GM12878 (cell line): ENCODE data around the gene PIP4K2A. TPM values are rescaled to one million over a fixed set of nuclear protein-coding genes. Genes with fewer than 3 reads are reported as not detected.

ENCODE experiments used
- ATAC-seq: fragments of 200-7000 bp; cut with Tn5 transposase; 3 replicates; pipeline ENCODE4 v1.9.1; 2020; ENCODE audit warnings: mild to moderate bottlenecking, moderate library complexity
- BruUV-seq: library from RNA; stranded (reverse); fragments of 400-500 nt; replicated peaks from 2 replicates; lab custom pipeline; 2021; lab: Mats Ljungman, UMichigan
- CTCF ChIA-PET: fragments of 300-600 bp; sonication (Branson Sonifier 250); formaldehyde crosslinking; extraction: SDS; loops from one replicate; lab custom pipeline; 2021; ENCODE audit warnings: inconsistent platforms; lab: Yijun Ruan, JAX
- POLR2A ChIA-PET: fragments of 350-600 bp; formaldehyde crosslinking; extraction: SDS; loops from one replicate; lab custom pipeline; 2021; ENCODE audit warnings: inconsistent platforms; lab: Charles Lee
- RAD21 ChIA-PET: fragments of 300-600 bp; sonication (Branson Sonifier 250); formaldehyde crosslinking; loops from one replicate; lab custom pipeline; 2023; ENCODE audit warnings: antibody characterized with exemption; ENCODE audit not compliant: unreplicated experiment; lab: Charles Lee
- SMC1A ChIA-PET: fragments of 300-600 bp; sonication (Branson Sonifier 250); formaldehyde crosslinking; loops from one replicate; lab custom pipeline; 2023; ENCODE audit not compliant: unreplicated experiment, uncharacterized antibody; lab: Charles Lee
- DNase-seq: peaks from one replicate; pipeline ENCODE4 v3.0.0-alpha.2; 2011; ENCODE audit warnings: low read depth, low spot score
- FAIRE-seq: peaks from 3 replicates; lab custom pipeline; 2011; peaks lifted over from hg19 to GRCh38; lab: Jason Lieb, UNC
- H2AFZ ChIP-seq: 2 replicates; pipeline ENCODE4 v1.6.0; 2011; ENCODE audit warnings: low read depth, low read length, control low read depth; ENCODE audit not compliant: control insufficient read depth
- H3K27ac ChIP-seq: 2 replicates; pipeline ENCODE4 v1.5.1; 2011; ENCODE audit warnings: control low read depth; ENCODE audit not compliant: control insufficient read depth, insufficient read depth
- H3K27me3 ChIP-seq, 2 experiments: replicated peaks in 1 of 2; 2 replicates each; pipeline versions ENCODE4 v1.6.0 to v1.6.1; 2011; ENCODE audit warnings: low read length in 1 of 2; ENCODE audit not compliant: control insufficient read depth in 2 of 2, insufficient read depth in 2 of 2
- H3K36me3 ChIP-seq, 2 experiments: 2 replicates each; pipeline ENCODE4 v1.5.1; 2011; ENCODE audit warnings: low read length in 1 of 2; ENCODE audit not compliant: control insufficient read depth in 2 of 2, insufficient read depth in 2 of 2
- H3K4me1 ChIP-seq: 2 replicates; pipeline ENCODE4 v1.6.1; 2011; ENCODE audit warnings: mild to moderate bottlenecking, low read length, moderate library complexity, mixed read lengths; ENCODE audit not compliant: control insufficient read depth, insufficient read depth
- H3K4me2 ChIP-seq: 2 replicates; pipeline ENCODE4 v1.6.0; 2011; ENCODE audit warnings: control low read depth; ENCODE audit not compliant: control insufficient read depth, insufficient read depth
- H3K4me3 ChIP-seq: fragments of 200-600 bp; sonication (generic); 2 replicates; pipeline ENCODE4 v1.5.1; 2016
- H3K79me2 ChIP-seq: 2 replicates; pipeline ENCODE4 v1.6.0; 2011; ENCODE audit warnings: low read length; ENCODE audit not compliant: control insufficient read depth, insufficient read depth
- H3K9ac ChIP-seq: 2 replicates; pipeline ENCODE4 v1.8.0; 2011; ENCODE audit warnings: low read length, control low read depth, mixed read lengths; ENCODE audit not compliant: control insufficient read depth, insufficient read depth
- H3K9me3 ChIP-seq: replicated peaks from 3 replicates; pipeline ENCODE4 v1.5.1; 2011; ENCODE audit warnings: mild to moderate bottlenecking, low read length; ENCODE audit not compliant: control insufficient read depth, insufficient read depth
- H4K20me1 ChIP-seq: 2 replicates; pipeline ENCODE4 v1.6.0; 2011; ENCODE audit not compliant: control insufficient read depth, insufficient read depth
- ATF3 ChIP-seq: IDR thresholded peaks from 2 replicates; pipeline ENCODE4 v1.6.1; 2011; ENCODE audit warnings: low read depth, mild to moderate bottlenecking, low read length, moderate library complexity, borderline replicate concordance; ENCODE audit errors: extremely low read depth
- BHLHE40 ChIP-seq, 2 experiments: fragments of 450-650 bp in 1 of 2; IDR thresholded peaks; 2 replicates each; pipeline ENCODE4 v1.6.1; 2011 to 2017; ENCODE audit warnings: low read depth in 2 of 2, borderline replicate concordance in 1 of 2, improper control_type of control experiment in 1 of 2, low read length in 1 of 2, mild to moderate bottlenecking in 1 of 2
- CEBPB ChIP-seq, 2 experiments: fragments of 150-350 bp in 1 of 2; IDR thresholded peaks; 2 replicates each; pipeline ENCODE4 v1.6.1; 2012 to 2014; ENCODE audit warnings: low read depth in 2 of 2, low read length in 2 of 2, borderline replicate concordance in 1 of 2, inconsistent platforms in 1 of 2
- CREB1 ChIP-seq: IDR thresholded peaks from 2 replicates; pipeline ENCODE4 v1.6.1; 2012; ENCODE audit warnings: low read depth, mild to moderate bottlenecking, inconsistent platforms
- EED ChIP-seq: sonication (generic); IDR thresholded peaks from 2 replicates; pipeline ENCODE4 v1.6.1; 2016; ENCODE audit warnings: antibody characterized with exemption, low read depth
- HDAC2 ChIP-seq: fragments of 200-600 bp; sonication (generic); IDR thresholded peaks from 2 replicates; pipeline ENCODE4 v1.6.1; 2017
- IRF4 ChIP-seq: IDR thresholded peaks from 2 replicates; pipeline ENCODE4 v1.6.1; 2011; ENCODE audit warnings: low read depth, low read length
- JUND ChIP-seq: IDR thresholded peaks from 2 replicates; pipeline ENCODE4 v1.6.1; 2012; ENCODE audit warnings: low read depth, mild to moderate bottlenecking, low read length, improper control_type of control experiment, moderate library complexity
- MEF2B ChIP-seq: fragments of 450-650 bp; IDR thresholded peaks from 2 replicates; pipeline ENCODE4 v1.6.1; 2018; ENCODE audit warnings: mild to moderate bottlenecking, moderate library complexity; ENCODE audit not compliant: partially characterized antibody, poor library complexity, severe bottlenecking
- SIX5 ChIP-seq: IDR thresholded peaks from 2 replicates; pipeline ENCODE4 v1.6.1; 2011; ENCODE audit warnings: mild to moderate bottlenecking, low read depth, low read length, moderate library complexity; ENCODE audit not compliant: severe bottlenecking
- SMAD5 ChIP-seq: IDR thresholded peaks from 2 replicates; pipeline ENCODE4 v1.6.1; 2016; ENCODE audit warnings: antibody characterized with exemption, low read depth
- USF1 ChIP-seq: IDR thresholded peaks from 2 replicates; pipeline ENCODE4 v1.6.1; 2011; ENCODE audit warnings: borderline replicate concordance, low read depth, mild to moderate bottlenecking, moderate library complexity, mixed read lengths, low read length; ENCODE audit not compliant: insufficient read depth; ENCODE audit errors: extremely low read length
- ZNF384 ChIP-seq: IDR thresholded peaks from 2 replicates; pipeline ENCODE4 v1.6.1; 2012; ENCODE audit warnings: low read depth, mild to moderate bottlenecking, low read length, improper control_type of control experiment, borderline replicate concordance
- WGBS: methylation state at CpG from one replicate; pipeline ENCODE4 v1.1.6; 2016; ENCODE audit warnings: low lambda C conversion rate; ENCODE audit not compliant: insufficient replicate concordance, insufficient coverage; ENCODE audit errors: missing lambda C conversion rate; 5-methylcytosine and 5-hydroxymethylcytosine counted together
- in situ Hi-C: fragments of 300-500 bp; cut with MboI; formaldehyde crosslinking; loops from 9 replicates; pipeline ENCODE4 v1.14.3; 2018; ENCODE audit warnings: mixed read lengths
- intact Hi-C: fragments of 100-400 bp; cut with micrococcal nuclease; formaldehyde crosslinking; loops from one replicate; pipeline ENCODE4 v1.14.2; 2022; ENCODE audit not compliant: unreplicated experiment
- polyA plus RNA-seq, 11 experiments: library from polyadenylated mRNA; depleted of rRNA in 4 of 11; unstranded in 6 of 11; stranded (reverse) in 5 of 11; fragments of >200 nt; fragmentation: Nextera tagmentation in 4 of 11; fragmentation: Illumina TruSeq in 1 of 11; extraction: Ambion mirVana in 4 of 11; extraction: Trizol in 1 of 11; gene quantifications; 1 replicate in 1 of 11; 2 replicates in 10 of 11; pipeline versions ENCODE4 v1.2.1 to v1.2.3, GENCODE V29; 2011 to 2016; ENCODE audit warnings: inconsistent platforms in 2 of 11, missing spikeins in 2 of 11, low read depth in 1 of 11
- total RNA-seq, 4 experiments: library from RNA; depleted of rRNA in 3 of 4; stranded (reverse); fragments of >200 nt in 3 of 4; fragmentation: Illumina TruSeq in 1 of 4; extraction: Trizol in 1 of 4; gene quantifications; 2 replicates each; pipeline versions ENCODE4 v1.2.1 to v1.2.3, GENCODE V29; 2013 to 2021

Gene PIP4K2A
- total and polyA plus RNA-seq, 10 of the 15 experiments (the other 5 are each of a cell fraction or from before 2014, with no cell fraction given): 54.3 to 139 (median 84.4) TPM

- SMC1A ChIA-PET: interaction anchor here (1.0 to 7.6 kb wide), 4 partner anchors 24 to 111 kb away, joined by 3 to 72 read pairs (median 4); no protein-coding TSS in a partner anchor
- RAD21 ChIA-PET: no interaction called here
- intact Hi-C loops: loop anchor here (10.0 kb wide), 1 partner anchor 400 kb away; the partner anchor contains the start of gene COMMD3
- H3K4me1 ChIP-seq: peaks cover 7% of the 10 kb centered on the region
- no peak for TF ChIP-seq ATF3
- no peak for TF ChIP-seq CEBPB (IDR thresholded peaks at IDR 0.05; ENCODE audit: borderline replicate concordance in 1 of 2, low read depth in 2 of 2, low read length in 2 of 2)
- TF ChIP-seq EED: no peak
- no peak for TF ChIP-seq JUND
- no peak for TF ChIP-seq USF1
- no peak for TF ChIP-seq BHLHE40 (IDR thresholded peaks at IDR 0.05; ENCODE audit: borderline replicate concordance in 1 of 2, low read depth in 2 of 2, low read length in 1 of 2)
- TF ChIP-seq IRF4: no peak
- no peak for TF ChIP-seq MEF2B
- no peak for TF ChIP-seq HDAC2
- no peak for TF ChIP-seq SMAD5
- no peak for TF ChIP-seq SIX5
- no peak for TF ChIP-seq CREB1
- TF ChIP-seq ZNF384: no peak
- TF ChIP-seq, all 136 proteins: peak for 0
- 18% methylated on average over 7 of the region's 7 CpGs for WGBS
- Histone ChIP-seq H3K9me3 (no peaks in the 10 kb centered on the region), H2AFZ (no peak overlapping the region), H3K4me3 (peak overlapping the region; percentile 72; the same call in 1 of the 2 replicates), H3K9ac (no peak overlapping the region), H3K27me3 (no peaks in the 10 kb centered on the region), H3K79me2 (peaks cover 43% of the 10 kb centered on the region), H3K4me2 (peak overlapping the region; percentile 96), H3K27ac (no peak overlapping the region), H4K20me1 (no peaks in the 10 kb centered on the region), H3K36me3 (no peaks in the 10 kb centered on the region)
- BruUV-seq: no TSS peak
- POLR2A ChIA-PET: interaction anchor here (0.5 kb wide), 1 partner anchor 712 kb away, joined by 3 read pairs; no protein-coding TSS in a partner anchor
- ATAC-seq: no peak
- in situ Hi-C loops: no loop called here
- CTCF ChIA-PET: interaction anchor here (1.2 kb wide), 1 partner anchor 244 kb away, joined by 3 read pairs; no protein-coding TSS in a partner anchor
- FAIRE-seq: no peak
- no peak for DNase-seq
Measured at GRCh38 chr10:22715290-22715625, 880 bp upstream of the PIP4K2A start.
